GM12865 (cell line): ENCODE results near the gene WDR72.
"Not testable (repeated sequence)": the region's sequence is repeated elsewhere in the genome, so short reads cannot be mapped to it uniquely, and the experiment has no call there.

ENCODE experiments used
- DNase-seq: peaks from one replicate; pipeline ENCODE4 v3.0.0; 2010; ENCODE audit warnings: low read depth
- H3K4me3 ChIP-seq: 2 replicates; pipeline ENCODE4 v1.5.1; 2011; ENCODE audit warnings: mild to moderate bottlenecking, low read depth, low read length, control low read depth
- TF ChIP-seq, protein P1 (sequence below): IDR thresholded peaks from 2 replicates; pipeline ENCODE4 v1.5.1; 2011; ENCODE audit warnings: low read length, control low read depth, low read depth, inconsistent platforms; ENCODE audit not compliant: insufficient read depth; ENCODE audit errors: missing control alignments

Gene WDR72

DNA sequence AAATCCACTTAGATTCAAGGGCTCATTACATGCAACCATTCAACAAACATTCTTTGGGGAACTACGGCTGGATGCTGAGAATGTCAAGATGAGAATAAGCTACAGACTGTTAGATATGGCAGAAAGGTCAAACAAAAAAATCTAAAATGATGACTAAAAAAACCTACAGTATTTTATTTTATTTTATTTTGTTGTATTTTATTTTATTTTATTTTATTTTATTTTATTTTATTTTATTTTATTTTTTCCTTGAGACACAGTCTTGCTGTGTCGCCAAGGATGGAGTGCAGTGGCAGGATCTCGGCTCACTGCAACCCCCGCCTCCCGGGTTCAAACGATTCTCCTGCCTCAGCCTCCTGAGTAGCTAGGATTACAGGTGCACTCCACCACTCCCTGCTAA lies 46.2 kb downstream of the WDR72 start:
- no peak for DNase-seq
- H3K4me3 ChIP-seq, result no peak overlapping the region
- TF ChIP-seq, protein P1, sequence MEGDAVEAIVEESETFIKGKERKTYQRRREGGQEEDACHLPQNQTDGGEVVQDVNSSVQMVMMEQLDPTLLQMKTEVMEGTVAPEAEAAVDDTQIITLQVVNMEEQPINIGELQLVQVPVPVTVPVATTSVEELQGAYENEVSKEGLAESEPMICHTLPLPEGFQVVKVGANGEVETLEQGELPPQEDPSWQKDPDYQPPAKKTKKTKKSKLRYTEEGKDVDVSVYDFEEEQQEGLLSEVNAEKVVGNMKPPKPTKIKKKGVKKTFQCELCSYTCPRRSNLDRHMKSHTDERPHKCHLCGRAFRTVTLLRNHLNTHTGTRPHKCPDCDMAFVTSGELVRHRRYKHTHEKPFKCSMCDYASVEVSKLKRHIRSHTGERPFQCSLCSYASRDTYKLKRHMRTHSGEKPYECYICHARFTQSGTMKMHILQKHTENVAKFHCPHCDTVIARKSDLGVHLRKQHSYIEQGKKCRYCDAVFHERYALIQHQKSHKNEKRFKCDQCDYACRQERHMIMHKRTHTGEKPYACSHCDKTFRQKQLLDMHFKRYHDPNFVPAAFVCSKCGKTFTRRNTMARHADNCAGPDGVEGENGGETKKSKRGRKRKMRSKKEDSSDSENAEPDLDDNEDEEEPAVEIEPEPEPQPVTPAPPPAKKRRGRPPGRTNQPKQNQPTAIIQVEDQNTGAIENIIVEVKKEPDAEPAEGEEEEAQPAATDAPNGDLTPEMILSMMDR, result no peak

DNA sequence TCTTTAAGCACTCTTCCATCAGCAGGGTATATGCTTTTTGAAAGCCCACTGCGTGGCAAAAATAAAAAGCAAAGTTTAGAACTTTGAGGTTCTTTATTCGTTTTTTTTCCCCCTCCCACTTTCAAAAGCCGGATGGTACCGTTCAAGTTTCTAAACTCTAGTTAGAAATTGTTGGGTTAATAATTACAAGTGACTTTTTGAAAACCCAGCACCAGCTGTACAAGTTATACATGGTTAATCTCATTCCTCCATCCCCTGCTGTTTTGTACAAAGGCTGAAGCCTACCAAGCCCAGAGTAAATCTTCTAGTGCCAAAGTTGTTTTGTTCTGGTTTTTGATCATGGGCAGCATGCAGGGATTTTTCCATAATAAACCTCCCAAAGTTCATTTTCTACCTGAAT lies 48.6 kb downstream of the WDR72 start:
- no peak for DNase-seq
- TF ChIP-seq, protein P1, result no peak
- no peak overlapping the region for H3K4me3 ChIP-seq

DNA sequence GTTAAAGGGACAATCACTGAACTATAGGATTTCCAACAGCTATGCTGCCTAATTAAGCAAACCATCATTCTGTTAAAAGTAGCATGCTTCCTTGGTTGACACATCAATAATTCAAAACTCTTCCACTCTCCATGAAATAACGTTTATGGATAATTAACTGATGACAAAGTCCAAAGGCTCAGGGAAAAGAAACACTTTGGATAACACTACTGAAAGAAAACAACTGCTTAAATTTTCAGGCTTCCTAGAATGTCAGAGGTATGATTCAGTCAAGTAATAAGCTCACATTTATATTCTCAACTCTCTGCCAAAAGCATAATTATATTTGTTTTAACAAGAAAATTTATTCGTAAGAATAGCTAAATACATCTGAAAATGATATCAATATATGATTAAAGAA lies 49.6 kb downstream of the WDR72 start:
- TF ChIP-seq, protein P1, result no peak
- DNase-seq, result no peak
- H3K4me3 ChIP-seq, result no peak overlapping the region

DNA sequence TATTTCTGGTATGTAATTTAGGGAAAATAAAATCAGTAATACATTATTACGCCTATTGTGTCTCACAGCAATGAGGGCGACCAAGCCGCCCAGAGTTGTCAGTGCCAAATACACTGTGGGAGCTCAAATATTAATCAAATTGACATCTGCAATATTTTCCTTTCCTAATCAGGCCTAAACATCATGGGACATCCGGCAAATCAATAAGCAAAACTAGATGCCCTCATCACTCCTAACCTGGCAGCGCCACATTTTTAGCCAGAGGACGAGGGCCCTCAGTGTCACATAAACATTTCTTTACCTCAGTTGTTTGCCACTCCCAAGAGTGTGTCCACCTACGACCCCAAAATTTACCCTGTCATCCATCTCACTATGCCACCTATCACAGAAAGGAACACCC lies 64.1 kb downstream of the WDR72 start:
- DNase-seq, result no peak
- TF ChIP-seq, protein P1, result no peak
- no peak overlapping the region for H3K4me3 ChIP-seq

DNA sequence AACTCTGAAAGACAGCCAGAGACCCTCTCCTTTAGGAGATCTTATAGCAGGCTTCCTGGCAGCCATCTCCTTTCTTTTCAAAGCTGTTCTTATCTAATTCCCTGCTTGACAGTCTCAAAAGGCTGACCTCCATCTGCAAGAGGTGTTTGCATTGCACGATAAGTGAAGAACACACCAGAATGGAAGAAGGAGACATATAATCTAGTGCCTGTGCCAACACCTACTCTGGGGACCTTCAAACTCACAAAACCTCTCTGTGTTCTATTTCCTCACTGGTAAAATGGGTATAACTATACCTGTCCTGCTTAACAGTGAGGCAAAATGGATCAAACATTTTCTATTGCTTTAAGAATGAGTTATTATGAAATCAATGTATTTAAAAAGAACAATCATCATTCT lies 65.0 kb downstream of the WDR72 start:
- no peak overlapping the region for H3K4me3 ChIP-seq
- TF ChIP-seq, protein P1, result no peak
- DNase-seq, result no peak

DNA sequence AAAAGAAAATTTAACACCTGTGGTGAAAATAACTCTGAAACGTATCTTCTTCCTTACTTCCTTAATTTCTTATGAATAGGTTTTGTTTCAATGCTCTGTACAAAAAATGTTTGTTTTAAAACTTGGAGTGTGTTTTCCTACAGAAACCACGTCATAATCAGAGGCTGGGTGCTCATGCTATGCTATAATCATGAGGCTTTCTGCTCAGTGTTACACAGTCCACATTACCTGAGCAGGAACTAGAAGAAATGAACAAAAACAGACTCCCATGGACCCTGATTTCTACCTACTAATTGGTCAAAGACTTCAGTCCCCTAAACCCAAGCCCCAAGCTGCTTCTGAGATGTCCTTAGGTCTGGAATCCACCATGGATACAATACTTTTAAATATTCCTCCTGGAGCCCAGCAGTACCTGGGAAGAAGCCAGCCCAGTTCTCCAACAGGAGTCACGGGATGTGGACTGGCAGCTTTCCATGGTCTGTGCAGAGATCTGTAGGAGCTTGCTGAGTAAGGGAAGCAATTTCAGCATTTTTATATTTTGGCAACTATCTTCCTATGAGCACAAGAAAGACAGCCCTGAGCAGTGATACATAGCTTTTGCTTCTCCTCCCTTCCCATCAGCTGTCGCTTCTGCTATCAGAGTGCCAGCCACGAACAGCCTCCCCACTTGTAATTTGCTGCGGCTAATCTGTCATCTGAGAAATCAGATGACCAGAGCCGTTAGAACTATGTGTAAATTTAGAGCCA lies 65.6 kb downstream of the WDR72 start:
- H3K4me3 ChIP-seq, result no peak overlapping the region
- TF ChIP-seq, protein P1, result no peak
- DNase-seq, result no peak

DNA sequence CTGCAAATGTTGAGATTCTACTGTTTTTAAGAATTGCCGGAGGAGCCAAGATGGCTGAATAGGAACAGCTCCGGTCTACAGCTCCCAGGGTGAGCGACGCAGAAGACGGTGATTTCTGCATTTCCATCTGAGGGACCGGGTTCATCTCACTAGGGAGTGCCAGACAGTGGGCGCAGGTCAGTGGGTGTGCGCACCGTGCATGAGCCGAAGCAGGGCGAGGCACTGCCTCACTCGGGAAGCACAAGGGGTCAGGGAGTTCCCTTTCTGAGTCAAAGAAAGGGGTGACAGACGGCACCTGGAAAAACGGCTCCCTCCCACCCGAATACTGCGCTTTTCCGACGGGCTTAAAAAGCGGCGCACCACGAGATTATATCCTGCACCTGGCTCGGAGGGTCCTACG lies 75.3 kb downstream of the WDR72 start:
- H3K4me3 ChIP-seq, DNase-seq: not testable (repeated sequence)
